ENCODE data around the gene ZBTB7C. TPM values are rescaled to one million over a fixed set of nuclear protein-coding genes. Genes with fewer than 3 reads are reported as not detected.

ZBTB7C gene
- total RNA-seq, 3 donors from 2014 or later: 0.05 to 0.29 TPM; not detected in 1

DNA sequence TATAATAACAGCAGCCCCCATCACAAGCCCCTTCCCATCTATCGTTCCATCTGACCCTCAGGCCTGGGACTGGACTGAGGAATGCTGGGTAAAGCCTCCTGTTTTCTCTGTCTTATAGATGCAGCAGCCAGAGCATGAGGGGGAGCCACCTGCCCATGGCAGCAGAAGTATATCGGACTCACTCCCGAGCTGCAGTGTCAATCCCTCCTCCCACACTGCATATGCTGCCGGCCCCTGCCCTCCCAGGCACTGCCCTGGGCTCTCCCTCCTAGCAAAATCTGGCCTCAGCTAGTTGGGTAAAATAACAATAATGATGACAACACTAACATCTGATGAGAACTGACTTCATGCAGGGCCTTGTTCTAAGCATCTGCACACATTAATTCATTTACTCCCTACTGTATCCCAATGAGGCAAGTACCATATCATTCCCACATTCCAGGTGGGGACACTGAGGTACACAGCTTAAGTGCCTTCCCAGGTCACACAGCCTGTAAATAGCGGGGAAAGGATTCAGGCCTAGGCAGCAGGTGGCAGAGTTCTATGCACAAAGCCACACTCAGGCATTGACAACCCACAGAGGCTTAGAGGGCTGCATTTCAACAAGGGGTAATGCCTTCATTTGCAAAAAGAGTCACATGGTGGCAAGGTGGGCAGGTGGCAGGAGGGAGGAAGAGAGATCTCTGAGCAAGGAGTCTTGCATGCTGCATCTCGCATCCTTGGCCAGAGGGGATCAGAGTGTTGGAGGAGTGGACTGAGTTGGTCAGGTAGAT lies 190.0 kb downstream of the ZBTB7C start:
- no peaks in the 10 kb centered on the region for H3K4me1 Mint-ChIP-seq (ENCODE audit: low read depth)
- H3K36me3 Mint-ChIP-seq (ENCODE audit: insufficient read depth): no peaks in the 10 kb centered on the region
- no peaks in the 10 kb centered on the region for H3K9me3 Mint-ChIP-seq
- ATAC-seq (no peak), DNase-seq (no peak)
- peaks cover 2% of the 10 kb centered on the region for H3K27me3 Mint-ChIP-seq (ENCODE audit: low read depth)
- H3K4me3 Mint-ChIP-seq: no peak overlapping the region

- H3K4me1 Mint-ChIP-seq (ENCODE audit: low read depth): no peaks in the 10 kb centered on the region
- no peaks in the 10 kb centered on the region for H3K36me3 Mint-ChIP-seq (ENCODE audit: insufficient read depth)
- H3K4me3 Mint-ChIP-seq: no peak overlapping the region
- H3K27me3 Mint-ChIP-seq (ENCODE audit: low read depth): peaks cover 2% of the 10 kb centered on the region
- ATAC-seq (no peak), DNase-seq (no peak)
- H3K9me3 Mint-ChIP-seq: no peaks in the 10 kb centered on the region
Measured at GRCh38 chr18:48218285-48219022, 190.7 kb downstream of the ZBTB7C start.

DNA sequence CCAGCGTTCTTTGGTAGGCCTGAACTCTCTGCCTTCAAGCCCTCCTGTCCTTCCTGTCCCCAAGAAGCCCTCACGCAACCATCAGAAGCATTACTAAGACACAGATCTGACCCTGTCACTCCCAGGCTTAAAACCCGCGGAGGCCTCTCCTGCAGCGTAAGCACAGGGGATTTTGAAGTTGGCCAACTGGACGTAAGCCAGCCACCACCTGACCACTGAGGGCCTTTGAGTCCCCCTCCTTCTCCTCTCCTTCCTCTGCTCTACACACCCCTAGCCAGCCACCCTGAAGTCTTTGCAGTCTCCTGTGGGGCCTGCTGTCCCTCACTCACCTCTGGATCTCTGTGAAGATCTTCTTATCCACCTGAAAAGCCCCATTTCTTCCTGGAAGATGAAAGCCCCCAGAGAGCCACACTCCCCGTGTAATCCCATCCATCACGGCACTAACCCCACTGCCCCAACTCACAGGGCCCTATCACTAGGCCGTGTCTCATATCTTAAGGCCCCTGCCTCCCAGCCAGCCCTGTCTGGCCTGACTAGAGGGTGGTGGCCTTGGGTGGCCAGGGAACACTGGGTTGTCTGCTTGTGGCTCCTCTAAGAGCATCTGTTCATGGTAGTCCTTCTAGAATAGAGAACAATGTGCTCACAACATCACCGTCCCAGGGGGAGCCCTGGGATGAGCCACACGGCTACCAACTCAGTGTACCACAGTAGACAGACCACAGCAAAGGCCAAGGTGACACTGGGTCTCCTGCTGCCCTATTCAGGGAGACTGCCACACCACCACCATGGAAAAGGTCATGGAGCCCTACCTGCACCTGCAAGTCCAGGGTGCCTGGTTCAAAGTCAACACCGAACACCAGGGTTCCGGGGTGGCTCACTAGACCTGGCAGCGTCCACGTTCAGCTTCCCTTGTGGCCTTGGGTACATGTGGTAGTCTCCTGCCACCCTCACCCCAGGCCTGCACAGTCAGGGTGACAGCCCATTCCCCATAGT lies 191.6 kb downstream of the ZBTB7C start:
- H3K36me3 Mint-ChIP-seq (ENCODE audit: insufficient read depth): no peaks in the 10 kb centered on the region
- DNase-seq (no peak), ATAC-seq (no peak)
- no peaks in the 10 kb centered on the region for H3K4me1 Mint-ChIP-seq (ENCODE audit: low read depth)
- H3K27me3 Mint-ChIP-seq (ENCODE audit: low read depth): peaks cover 2% of the 10 kb centered on the region
- H3K9me3 Mint-ChIP-seq: no peaks in the 10 kb centered on the region
- H3K4me3 Mint-ChIP-seq: no peak overlapping the region

DNA sequence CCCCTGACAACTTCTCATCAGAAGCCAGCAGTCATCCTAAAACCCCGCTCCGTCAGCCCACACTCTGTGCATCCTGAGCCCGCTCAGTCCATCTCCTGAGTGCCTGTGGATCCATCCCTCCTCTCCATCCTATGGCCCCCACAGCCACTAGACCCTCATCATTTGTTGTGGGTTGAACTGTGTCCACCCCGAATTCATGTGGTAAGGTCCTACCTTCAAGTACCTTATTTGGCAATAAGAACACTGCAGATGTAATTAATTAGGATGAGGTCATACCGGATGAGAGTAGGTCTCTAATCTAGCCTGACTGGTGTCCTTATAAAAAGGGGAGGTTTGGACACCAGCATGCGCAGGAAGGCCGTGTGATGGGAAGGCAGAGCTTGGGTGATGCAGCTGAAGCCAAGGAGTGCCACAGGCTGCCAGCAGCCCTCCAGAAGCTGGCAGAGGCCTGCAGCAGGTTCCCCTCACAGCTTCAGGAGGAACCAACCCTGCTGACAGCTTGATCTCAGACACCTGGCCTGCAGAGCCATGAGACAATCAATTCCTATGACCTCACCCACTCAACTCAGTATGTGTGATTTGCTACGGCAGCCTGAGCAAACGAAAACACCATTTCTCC lies 192.4 kb downstream of the ZBTB7C start:
- H3K9me3 Mint-ChIP-seq: no peaks in the 10 kb centered on the region
- H3K36me3 Mint-ChIP-seq (ENCODE audit: insufficient read depth): no peaks in the 10 kb centered on the region
- peaks cover 2% of the 10 kb centered on the region for H3K27me3 Mint-ChIP-seq (ENCODE audit: low read depth)
- no peak for DNase-seq
- no peaks in the 10 kb centered on the region for H3K4me1 Mint-ChIP-seq (ENCODE audit: low read depth)
- ATAC-seq: no peak
- H3K4me3 Mint-ChIP-seq: no peak overlapping the region

DNA sequence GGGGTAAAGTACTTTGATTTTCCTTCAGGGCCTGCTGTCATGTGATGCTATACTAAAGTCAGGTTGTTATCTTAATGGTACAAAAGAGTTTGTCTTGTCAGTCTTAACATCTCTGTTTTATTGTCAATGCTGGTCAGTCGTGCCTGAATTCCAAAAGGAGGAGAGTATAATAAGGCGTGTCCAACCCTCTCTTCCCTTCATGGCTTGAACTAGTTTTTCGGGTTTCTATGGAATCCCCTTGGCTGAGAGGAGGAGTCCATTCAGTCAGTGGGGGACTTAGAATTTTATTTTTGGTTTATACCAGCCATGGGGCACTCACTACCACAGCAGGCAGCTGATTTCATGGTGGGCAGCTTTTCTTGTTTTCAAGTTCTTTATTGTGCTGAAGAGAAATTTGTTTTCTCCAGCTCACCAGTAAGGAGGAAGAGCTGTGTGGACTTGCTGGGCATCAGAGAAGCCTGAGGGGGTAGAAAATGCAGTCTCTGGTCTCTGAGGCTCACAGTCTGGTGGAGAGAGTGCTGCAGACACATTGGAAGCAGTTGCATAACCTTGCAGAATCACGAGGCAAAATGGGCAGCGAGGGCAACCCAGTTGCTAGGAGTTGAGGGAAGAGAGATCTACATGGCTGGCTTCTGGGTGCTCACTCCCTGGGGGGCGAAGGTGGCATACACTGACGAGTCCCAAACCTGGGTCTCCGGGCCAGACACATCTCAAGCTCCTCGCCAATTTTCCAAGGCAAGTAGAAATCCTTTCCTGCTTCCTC lies 193.1 kb downstream of the ZBTB7C start:
- Mint-ChIP-seq H3K4me3 (no peak overlapping the region), H3K4me1 (ENCODE audit: low read depth) (no peaks in the 10 kb centered on the region), H3K9me3 (no peaks in the 10 kb centered on the region), H3K36me3 (ENCODE audit: insufficient read depth) (no peaks in the 10 kb centered on the region), H3K27me3 (ENCODE audit: low read depth) (peaks cover 2% of the 10 kb centered on the region)
- ATAC-seq (no peak), DNase-seq (no peak)

DNA sequence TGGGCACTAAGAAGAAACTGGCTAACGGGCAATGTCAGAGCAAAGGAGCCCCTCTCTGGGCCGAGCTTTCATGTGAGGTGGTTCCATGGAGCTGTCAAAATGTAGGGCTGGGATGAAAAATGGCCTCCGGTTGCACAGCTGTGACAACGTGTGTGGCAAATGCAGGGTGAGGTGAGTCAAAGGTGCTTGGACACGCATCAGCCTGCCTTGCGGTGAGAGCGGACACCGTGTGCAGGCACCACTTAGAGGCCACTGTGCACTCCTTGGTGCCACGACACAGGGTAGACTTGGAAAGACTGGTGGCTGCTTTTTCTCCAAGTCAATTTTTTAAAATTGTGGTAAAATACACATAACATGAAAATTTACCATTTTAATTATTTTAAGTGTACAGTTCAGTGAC lies 195.4 kb downstream of the ZBTB7C start:
- Mint-ChIP-seq H3K4me3 (no peak overlapping the region), H3K27me3 (ENCODE audit: low read depth) (no peaks in the 10 kb centered on the region), H3K4me1 (ENCODE audit: low read depth) (no peaks in the 10 kb centered on the region), H3K36me3 (ENCODE audit: insufficient read depth) (no peaks in the 10 kb centered on the region), H3K9me3 (no peaks in the 10 kb centered on the region)
- DNase-seq (no peak), ATAC-seq (no peak)

- no peaks in the 10 kb centered on the region for H3K4me1 Mint-ChIP-seq (ENCODE audit: low read depth)
- no peak overlapping the region for H3K4me3 Mint-ChIP-seq
- H3K9me3 Mint-ChIP-seq: no peaks in the 10 kb centered on the region
- H3K27me3 Mint-ChIP-seq (ENCODE audit: low read depth): peaks cover 7% of the 10 kb centered on the region
- DNase-seq: no peak
- H3K36me3 Mint-ChIP-seq (ENCODE audit: insufficient read depth): no peaks in the 10 kb centered on the region
- no peak for ATAC-seq
Measured at GRCh38 chr18:48208432-48209140, 200.6 kb downstream of the ZBTB7C start.

GRCh38 chr18:48207733-48208132 lies 201.4 kb downstream of the ZBTB7C start:
- H3K9me3 Mint-ChIP-seq: no peaks in the 10 kb centered on the region
- DNase-seq: no peak
- no peak overlapping the region for H3K4me3 Mint-ChIP-seq
- no peak for ATAC-seq
- H3K27me3 Mint-ChIP-seq (ENCODE audit: low read depth): peaks cover 10% of the 10 kb centered on the region
- no peaks in the 10 kb centered on the region for H3K36me3 Mint-ChIP-seq (ENCODE audit: insufficient read depth)
- H3K4me1 Mint-ChIP-seq (ENCODE audit: low read depth): no peaks in the 10 kb centered on the region

DNA sequence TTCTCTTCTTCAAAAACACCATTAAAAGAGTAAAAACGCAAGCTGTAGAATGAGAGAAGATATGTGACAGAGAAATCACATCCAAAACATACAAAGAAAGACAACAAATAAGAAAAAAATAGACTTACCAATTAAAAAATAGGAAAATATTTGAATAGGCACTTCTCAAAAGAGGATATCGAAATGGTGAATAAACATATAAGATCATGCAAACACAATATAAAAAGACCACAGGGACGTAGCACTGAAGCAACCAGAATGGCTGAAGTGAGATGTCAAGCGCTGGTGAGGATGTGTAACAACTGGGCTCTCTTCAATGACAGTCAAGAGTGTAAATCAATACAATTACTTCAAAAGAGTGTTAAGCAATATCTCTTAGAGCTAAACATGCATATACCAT lies 202.3 kb downstream of the ZBTB7C start:
- Mint-ChIP-seq H3K4me1 (ENCODE audit: low read depth) (no peaks in the 10 kb centered on the region), H3K4me3 (no peak overlapping the region), H3K9me3 (no peaks in the 10 kb centered on the region), H3K36me3 (ENCODE audit: insufficient read depth) (no peaks in the 10 kb centered on the region), H3K27me3 (ENCODE audit: low read depth) (peaks cover 13% of the 10 kb centered on the region)
- DNase-seq (no peak), ATAC-seq (no peak)

DNA sequence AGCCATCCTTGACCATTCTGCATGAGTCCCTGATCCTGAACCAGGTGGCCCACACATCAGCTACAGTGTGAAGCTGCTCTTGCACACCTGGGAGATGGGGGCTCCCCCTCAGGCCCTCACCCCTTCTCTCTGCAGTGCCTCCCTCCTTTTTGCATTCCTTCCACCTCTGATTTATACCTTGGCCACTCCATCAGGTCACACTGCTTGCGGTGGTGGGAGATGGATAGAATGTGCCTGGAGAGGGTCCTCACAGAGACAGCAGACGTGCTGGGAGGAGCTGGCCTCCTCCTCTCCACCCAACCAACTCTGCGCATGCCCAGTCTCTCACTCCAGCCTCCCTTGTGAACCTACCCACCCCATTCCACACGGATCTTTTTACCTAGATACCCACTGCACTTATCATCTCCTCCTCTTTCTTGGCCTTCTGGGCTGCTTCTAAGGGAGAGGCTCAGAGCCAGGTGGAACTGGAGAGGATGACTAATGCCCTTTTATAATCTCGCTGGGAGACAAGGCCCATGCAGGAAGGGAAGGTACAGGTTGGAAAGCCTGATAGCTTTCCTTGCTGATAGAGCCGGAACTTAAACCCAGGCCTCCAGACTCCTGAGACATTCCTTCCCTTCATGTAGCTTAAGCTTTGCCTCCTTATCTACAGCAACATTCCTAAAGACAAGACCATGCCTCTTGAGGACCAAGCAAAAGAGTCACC lies 205.1 kb downstream of the ZBTB7C start:
- Mint-ChIP-seq H3K4me3 (no peak overlapping the region), H3K4me1 (ENCODE audit: low read depth) (no peaks in the 10 kb centered on the region), H3K36me3 (ENCODE audit: insufficient read depth) (no peaks in the 10 kb centered on the region), H3K27me3 (ENCODE audit: low read depth) (peaks cover 36% of the 10 kb centered on the region), H3K9me3 (no peaks in the 10 kb centered on the region)
- DNase-seq: no peak
- no peak for ATAC-seq

- ATAC-seq (no peak), DNase-seq (no peak)
- H3K4me3 Mint-ChIP-seq: no peak overlapping the region
- no peaks in the 10 kb centered on the region for H3K9me3 Mint-ChIP-seq
- H3K27me3 Mint-ChIP-seq (ENCODE audit: low read depth): peaks cover 40% of the 10 kb centered on the region
- H3K4me1 Mint-ChIP-seq (ENCODE audit: low read depth): no peaks in the 10 kb centered on the region
- no peaks in the 10 kb centered on the region for H3K36me3 Mint-ChIP-seq (ENCODE audit: insufficient read depth)
Measured at GRCh38 chr18:48203288-48203945, 205.8 kb downstream of the ZBTB7C start.
